Lower leg skin (tissue), 3 donors: Measurements from ENCODE around the gene ACTL8.

Source experiments
- CTCF ChIP-seq, 3 donors: fragments of 450-650 bp; IDR thresholded peaks; one replicate each; pipeline ENCODE4 v1.5.1; 2016; ENCODE audit warnings: antibody characterized with exemption in 3 of 3, mild to moderate bottlenecking in 3 of 3, moderate library complexity in 2 of 3
- POLR2A ChIP-seq, 2 donors: fragments of 450-650 bp; IDR thresholded peaks; one replicate each; pipeline ENCODE4 v1.6.1; 2016 to 2017; ENCODE audit warnings: antibody characterized with exemption in 2 of 2, mild to moderate bottlenecking in 1 of 2, moderate library complexity in 1 of 2

DNA sequence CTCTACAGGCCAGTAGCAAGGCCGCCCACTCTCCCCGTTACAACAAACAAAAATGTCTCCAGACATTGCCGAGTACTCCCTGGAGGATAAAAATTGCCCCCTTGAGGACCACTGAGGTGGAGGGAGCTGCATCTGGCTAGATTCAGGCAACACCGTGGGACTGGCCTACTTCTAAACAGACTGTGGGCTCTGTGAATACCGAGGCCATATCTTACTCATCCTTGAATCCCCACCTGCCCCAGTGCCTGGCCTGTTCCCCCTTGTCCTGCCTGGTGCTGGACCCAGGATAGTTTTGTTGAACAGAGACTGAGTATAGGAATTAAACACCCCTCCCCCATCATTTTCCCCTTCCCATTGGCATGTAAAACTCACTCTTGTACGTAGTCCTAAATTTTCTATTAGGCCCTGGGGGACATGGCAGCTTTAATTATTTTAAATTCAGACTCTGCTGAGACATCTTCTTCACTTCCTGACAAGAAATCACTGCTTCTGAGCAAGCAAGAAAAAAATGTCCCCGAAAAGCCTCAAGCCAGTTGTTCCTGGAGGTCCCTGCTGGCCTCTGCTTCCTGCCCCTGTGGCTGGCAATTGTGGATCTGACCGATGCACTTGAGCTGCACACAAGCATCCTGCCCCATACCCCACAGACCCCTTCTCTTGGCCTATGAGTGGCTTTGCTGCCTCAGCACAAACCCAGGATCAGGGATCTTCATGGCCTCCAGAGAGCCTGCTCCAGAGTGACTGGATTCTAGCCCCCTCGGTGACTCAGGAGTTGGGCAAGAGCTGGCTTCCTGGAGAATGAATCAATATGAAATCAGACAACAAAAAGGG is 111.0 kb downstream of the ACTL8 start:
- no peak for TF ChIP-seq CTCF (IDR thresholded peaks at IDR 0.05)
- no peak for TF ChIP-seq POLR2A (IDR thresholded peaks at IDR 0.05)
